Hepatocyte (in vitro differentiated cells): ENCODE measurements around the gene TBCD. TPM values are rescaled to one million over a fixed set of nuclear protein-coding genes. Genes with fewer than 3 reads are reported as not detected.

Experiments
- DNase-seq: peaks from one replicate; pipeline ENCODE4 v3.0.0-alpha.2; 2016; ENCODE audit warnings: low spot score
- H2AFZ ChIP-seq: fragments of 200-600 bp; sonication (generic); 2 replicates; pipeline ENCODE4 v1.6.0; 2016; ENCODE audit warnings: antibody characterized with exemption, mild to moderate bottlenecking
- H3K27ac ChIP-seq: fragments of 200-600 bp; sonication (generic); 2 replicates; pipeline ENCODE4 v1.5.1; 2016; ENCODE audit warnings: mild to moderate bottlenecking
- H3K27me3 ChIP-seq: fragments of 200-600 bp; sonication (generic); 2 replicates; pipeline ENCODE4 v1.6.1; 2016
- H3K36me3 ChIP-seq: fragments of 200-600 bp; sonication (generic); replicated peaks from 2 replicates; pipeline ENCODE4 v1.5.1; 2016; ENCODE audit warnings: low read depth; ENCODE audit not compliant: insufficient read depth
- H3K4me1 ChIP-seq: fragments of 200-600 bp; sonication (generic); 2 replicates; pipeline ENCODE4 v1.5.1; 2016; ENCODE audit warnings: mild to moderate bottlenecking, moderate library complexity; ENCODE audit not compliant: insufficient read depth
- H3K4me2 ChIP-seq: fragments of 200-600 bp; sonication (generic); 2 replicates; pipeline ENCODE4 v1.6.0; 2016
- H3K4me3 ChIP-seq: fragments of 200-600 bp; sonication (generic); 2 replicates; pipeline ENCODE4 v1.5.1; 2016; ENCODE audit warnings: mild to moderate bottlenecking
- H3K79me2 ChIP-seq: fragments of 200-600 bp; sonication (generic); 2 replicates; pipeline ENCODE4 v1.6.0; 2017; ENCODE audit warnings: mild to moderate bottlenecking
- H3K9me2 ChIP-seq: fragments of 200-600 bp; sonication (generic); replicated peaks from 2 replicates; pipeline ENCODE4 v1.6.0; 2017; ENCODE audit warnings: mild to moderate bottlenecking; ENCODE audit not compliant: insufficient read depth
- H3K9me3 ChIP-seq: fragments of 200-600 bp; sonication (generic); 2 replicates; pipeline ENCODE4 v1.5.1; 2016; ENCODE audit warnings: low read depth, mild to moderate bottlenecking
- H4K20me1 ChIP-seq: fragments of 200-600 bp; sonication (generic); 2 replicates; pipeline ENCODE4 v1.6.0; 2016; ENCODE audit warnings: mild to moderate bottlenecking; ENCODE audit not compliant: insufficient read depth, poor library complexity, severe bottlenecking
- CTCF ChIP-seq: fragments of 200-600 bp; sonication (generic); IDR thresholded peaks from 2 replicates; pipeline ENCODE4 v1.5.1; 2016; ENCODE audit warnings: antibody characterized with exemption, mild to moderate bottlenecking; ENCODE audit not compliant: poor library complexity
- EZH2 ChIP-seq: fragments of 200-600 bp; sonication (generic); IDR thresholded peaks from 2 replicates; pipeline ENCODE4 v1.6.1; 2016; ENCODE audit warnings: antibody characterized with exemption, mild to moderate bottlenecking, borderline replicate concordance
- EZH2phosphoT487 ChIP-seq: fragments of 200-600 bp; sonication (generic); IDR thresholded peaks from one replicate; pipeline ENCODE4 v1.6.1; 2018; ENCODE audit warnings: antibody characterized with exemption, mild to moderate bottlenecking, low read depth, moderate library complexity; ENCODE audit not compliant: unreplicated experiment, severe bottlenecking
- WGBS: methylation state at CpG from one replicate; pipeline ENCODE4 v1.1.6; 2016; ENCODE audit warnings: low lambda C conversion rate; ENCODE audit errors: missing lambda C conversion rate; 5-methylcytosine and 5-hydroxymethylcytosine counted together
- polyA plus RNA-seq: library from polyadenylated mRNA; unstranded; fragments of >200 nt; fragmentation: Nextera tagmentation; extraction: Ambion mirVana; gene quantifications from 2 replicates; pipeline ENCODE4 v1.2.1, GENCODE V29; 2016
- total RNA-seq: library from RNA; depleted of rRNA; stranded (reverse); fragments of >200 nt; gene quantifications from 2 replicates; pipeline ENCODE4 v1.2.3, GENCODE V29; 2014

Gene TBCD
- total and polyA plus RNA-seq, 2 experiments from 2014 or later: 24.5 to 41.5 TPM

GRCh38 chr17:82956726-82957468, 205.0 kb downstream of the TBCD start:
- peaks cover 13% of the 10 kb centered on the region for H3K9me3 ChIP-seq
- 95% methylated on average over 32 of the region's 33 CpGs for WGBS
- no peaks in the 10 kb centered on the region for H3K27me3 ChIP-seq
- TF ChIP-seq EZH2: no peak
- no peak for TF ChIP-seq CTCF
- TF ChIP-seq EZH2phosphoT487: no peak
- no peak overlapping the region for H2AFZ ChIP-seq
- no peak overlapping the region for H3K4me3 ChIP-seq
- no peaks in the 10 kb centered on the region for H3K36me3 ChIP-seq
- H3K4me2 ChIP-seq: no peak overlapping the region
- no peaks in the 10 kb centered on the region for H3K4me1 ChIP-seq
- no peaks in the 10 kb centered on the region for H3K9me2 ChIP-seq
- no peaks in the 10 kb centered on the region for H3K79me2 ChIP-seq
- no peaks in the 10 kb centered on the region for H4K20me1 ChIP-seq
- no peak for DNase-seq
- no peak overlapping the region for H3K27ac ChIP-seq

DNA sequence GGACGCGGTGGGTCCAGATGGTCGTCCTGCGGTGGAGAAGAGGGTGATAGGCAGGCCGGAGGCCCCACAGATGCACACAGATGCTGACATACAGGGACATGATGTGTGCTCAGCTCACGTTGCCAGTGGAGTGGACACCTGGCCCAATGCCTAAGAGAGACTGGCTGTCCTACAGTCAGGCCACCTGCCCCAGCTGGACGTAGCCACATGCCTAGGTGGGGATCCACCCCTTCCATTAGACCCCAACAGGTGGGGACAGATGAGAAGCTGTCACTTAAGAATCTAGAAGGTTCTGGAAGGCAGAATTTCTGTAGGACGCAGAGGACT, 205.6 kb downstream of the TBCD start:
- Histone ChIP-seq H3K27ac (no peak overlapping the region), H4K20me1 (no peaks in the 10 kb centered on the region), H3K79me2 (no peaks in the 10 kb centered on the region), H3K4me1 (no peaks in the 10 kb centered on the region), H3K36me3 (no peaks in the 10 kb centered on the region), H3K4me2 (no peak overlapping the region), H2AFZ (no peak overlapping the region), H3K4me3 (no peak overlapping the region), H3K27me3 (no peaks in the 10 kb centered on the region), H3K9me3 (peaks cover 13% of the 10 kb centered on the region), H3K9me2 (no peaks in the 10 kb centered on the region)
- WGBS: 90% methylated on average over 8 of the region's 8 CpGs
- TF ChIP-seq EZH2phosphoT487 (no peak), EZH2 (no peak), CTCF (no peak)
- DNase-seq: no peak

DNA sequence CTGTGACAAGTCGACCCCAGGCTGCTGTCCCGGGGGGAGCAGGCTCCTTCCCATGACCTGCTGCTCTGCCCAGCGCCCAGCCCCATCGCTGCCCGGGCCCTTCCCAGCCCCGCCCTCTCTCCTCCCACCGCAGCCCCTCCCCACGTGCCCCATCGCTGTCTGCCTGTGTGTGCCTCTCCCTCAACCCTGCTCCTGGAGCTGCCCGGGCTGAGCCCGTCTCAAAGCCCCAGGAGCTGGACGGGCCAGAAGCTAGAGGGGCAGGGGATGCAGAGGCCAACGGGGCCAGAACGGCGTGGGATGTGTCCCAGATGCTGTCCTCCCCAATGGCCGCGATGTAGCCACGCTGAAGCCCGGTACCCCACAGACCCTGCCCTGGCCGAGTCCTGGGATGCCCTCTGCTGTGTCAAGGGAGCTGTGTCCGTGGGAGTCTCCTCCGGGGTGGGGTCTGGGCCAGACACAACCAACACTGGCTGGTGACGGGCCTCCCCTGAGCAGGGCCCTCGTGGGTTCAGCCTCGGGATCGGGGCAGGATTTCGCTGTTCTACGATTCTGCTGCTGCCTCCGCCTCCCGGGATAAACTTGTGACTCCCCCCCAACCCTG, 206.2 kb downstream of the TBCD start:
- Histone ChIP-seq H3K4me3 (no peak overlapping the region), H3K9me3 (peaks cover 8% of the 10 kb centered on the region), H3K27me3 (no peaks in the 10 kb centered on the region), H2AFZ (no peak overlapping the region), H3K79me2 (no peaks in the 10 kb centered on the region), H4K20me1 (no peaks in the 10 kb centered on the region), H3K9me2 (no peaks in the 10 kb centered on the region), H3K27ac (no peak overlapping the region), H3K4me1 (no peaks in the 10 kb centered on the region), H3K36me3 (no peaks in the 10 kb centered on the region), H3K4me2 (no peak overlapping the region)
- TF ChIP-seq EZH2: no peak
- no peak for TF ChIP-seq CTCF
- TF ChIP-seq EZH2phosphoT487: no peak
- 93% methylated on average over 28 of the region's 30 CpGs for WGBS
- DNase-seq: no peak
